CD4-positive, alpha-beta T cell (primary cell): ENCODE results near the gene NR3C2. TPM values are rescaled to one million over a fixed set of nuclear protein-coding genes. Genes with fewer than 3 reads are reported as not detected.

Experiments
- ATAC-seq: fragments of 200-7000 bp; cut with Tn5 transposase; one replicate; pipeline ENCODE4 v1.10.0; 2022; ENCODE audit warnings: mild to moderate bottlenecking; ENCODE audit not compliant: poor library complexity
- CTCF ChIA-PET: fragments of 350-600 bp; sonication (Branson Sonifier 250); formaldehyde crosslinking; loops from one replicate; lab custom pipeline; 2021; ENCODE audit warnings: antibody characterized with exemption, inconsistent platforms; lab: Charles Lee
- POLR2A ChIA-PET: fragments of 350-600 bp; sonication (Branson Sonifier 250); formaldehyde crosslinking; loops from one replicate; lab custom pipeline; 2021; ENCODE audit warnings: antibody characterized with exemption, inconsistent platforms; lab: Charles Lee
- DNase-seq, 14 experiments: peaks; one replicate each; pipeline ENCODE4 v3.0.0-alpha.2; 2013 to 2020; ENCODE audit warnings: mixed read lengths in 2 of 14
- H3K27ac ChIP-seq, 2 donors: one replicate each; pipeline versions ENCODE4 v1.5.1 to v1.7.0; 2013; ENCODE audit warnings: low read length in 2 of 2, low read depth in 1 of 2, mild to moderate bottlenecking in 1 of 2
- H3K27me3 ChIP-seq, 2 experiments: 1 replicate in 1 of 2; 2 replicates in 1 of 2; pipeline versions ENCODE4 v1.6.1 to v1.7.0; 2013; ENCODE audit warnings: low read length in 2 of 2, control low read depth in 1 of 2, mild to moderate bottlenecking in 1 of 2, moderate library complexity in 1 of 2; ENCODE audit not compliant: insufficient read depth in 2 of 2, control insufficient read depth in 1 of 2
- H3K36me3 ChIP-seq: one replicate; pipeline ENCODE4 v1.6.1; 2013; ENCODE audit warnings: low read length, control low read depth; ENCODE audit not compliant: insufficient read depth
- H3K4me1 ChIP-seq: one replicate; pipeline ENCODE4 v1.6.1; 2013; ENCODE audit warnings: low read length, control low read depth; ENCODE audit not compliant: insufficient read depth
- H3K4me3 ChIP-seq: one replicate; pipeline ENCODE4 v1.5.1; 2013; ENCODE audit warnings: mild to moderate bottlenecking, low read length, moderate library complexity
- H3K9me3 ChIP-seq, 2 experiments: 1 replicate in 1 of 2; 2 replicates in 1 of 2; pipeline versions ENCODE4 v1.6.1 to v1.7.0; 2013; ENCODE audit warnings: low read length in 2 of 2, mild to moderate bottlenecking in 2 of 2, control low read depth in 1 of 2, moderate library complexity in 1 of 2; ENCODE audit not compliant: control insufficient read depth in 1 of 2, insufficient read depth in 1 of 2
- H3K27ac Mint-ChIP-seq: one replicate; pipeline ENCODE4 v1.8.0; 2020; ENCODE audit warnings: mixed read lengths
- H3K27me3 Mint-ChIP-seq: one replicate; pipeline ENCODE4 v1.8.0; 2021; ENCODE audit warnings: mixed read lengths
- H3K36me3 Mint-ChIP-seq: one replicate; pipeline ENCODE4 v1.8.0; 2021; ENCODE audit warnings: low read depth, mixed read lengths
- H3K4me1 Mint-ChIP-seq: one replicate; pipeline ENCODE4 v1.8.0; 2021; ENCODE audit warnings: low read depth, mixed read lengths
- H3K4me3 Mint-ChIP-seq: one replicate; pipeline ENCODE4 v1.8.0; 2020; ENCODE audit warnings: mild to moderate bottlenecking, mixed read lengths
- H3K9me3 Mint-ChIP-seq: one replicate; pipeline ENCODE4 v1.8.0; 2020; ENCODE audit warnings: mixed read lengths
- intact Hi-C, 2 experiments: fragments of 100-400 bp; cut with DNase I in 1 of 2; cut with micrococcal nuclease in 1 of 2; formaldehyde crosslinking; loops; one replicate each; pipeline versions ENCODE4 v1.15.1 to v1.9.0; 2023 to 2025; cut with DNase I, micrococcal nuclease
- total RNA-seq, 174 experiments: library from RNA in 2 of 174; stranded (reverse) in 2 of 174; gene quantifications; one replicate each; pipeline ENCODE4 v1.2.3 and lab custom pipeline; 2021 to 2026
- TF ChIP-seq, protein P1 (sequence below): fragments of 200-600 bp; IDR thresholded peaks from one replicate; pipeline ENCODE4 v1.8.0; 2022; ENCODE audit warnings: antibody characterized with exemption, mild to moderate bottlenecking

Gene NR3C2
- total RNA-seq, 2 experiments from 2014 or later = 31.6 to 35.0 TPM

DNA sequence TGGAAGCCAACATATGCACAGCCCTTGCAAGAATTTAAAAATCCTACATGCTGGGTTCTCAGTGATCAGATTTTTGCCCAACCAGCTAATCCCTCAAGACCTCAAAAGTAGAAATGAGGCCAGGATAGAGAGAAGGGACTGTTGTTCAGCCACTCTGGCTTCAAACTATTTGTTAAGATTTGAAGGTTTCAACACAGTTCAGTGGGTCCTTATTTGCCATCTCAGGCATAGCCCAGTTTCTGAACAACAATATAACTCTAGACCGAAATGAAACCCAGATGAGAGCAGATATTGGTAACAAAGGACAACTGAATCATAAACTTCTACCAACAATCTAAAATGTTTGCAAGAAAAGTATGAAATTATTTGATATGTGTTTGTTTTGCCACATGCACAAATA is 237.3 kb downstream of the NR3C2 start:
- Mint-ChIP-seq H3K27me3 (no peaks in the 10 kb centered on the region), H3K36me3 (peaks cover 4% of the 10 kb centered on the region), H3K27ac (no peak overlapping the region), H3K4me1 (peaks cover 6% of the 10 kb centered on the region), H3K9me3 (no peaks in the 10 kb centered on the region), H3K4me3 (no peak overlapping the region)
- no peaks in the 10 kb centered on the region for H3K27me3 ChIP-seq
- no peaks in the 10 kb centered on the region for H3K36me3 ChIP-seq
- H3K27ac ChIP-seq = no peak overlapping the region
- DNase-seq = no peak
- no peak overlapping the region for H3K4me3 ChIP-seq
- ChIA-PET CTCF (no interaction called here), POLR2A (no interaction called here)
- intact Hi-C loops = no loop called here
- H3K9me3 ChIP-seq = no peaks in the 10 kb centered on the region
- TF ChIP-seq, protein P1, sequence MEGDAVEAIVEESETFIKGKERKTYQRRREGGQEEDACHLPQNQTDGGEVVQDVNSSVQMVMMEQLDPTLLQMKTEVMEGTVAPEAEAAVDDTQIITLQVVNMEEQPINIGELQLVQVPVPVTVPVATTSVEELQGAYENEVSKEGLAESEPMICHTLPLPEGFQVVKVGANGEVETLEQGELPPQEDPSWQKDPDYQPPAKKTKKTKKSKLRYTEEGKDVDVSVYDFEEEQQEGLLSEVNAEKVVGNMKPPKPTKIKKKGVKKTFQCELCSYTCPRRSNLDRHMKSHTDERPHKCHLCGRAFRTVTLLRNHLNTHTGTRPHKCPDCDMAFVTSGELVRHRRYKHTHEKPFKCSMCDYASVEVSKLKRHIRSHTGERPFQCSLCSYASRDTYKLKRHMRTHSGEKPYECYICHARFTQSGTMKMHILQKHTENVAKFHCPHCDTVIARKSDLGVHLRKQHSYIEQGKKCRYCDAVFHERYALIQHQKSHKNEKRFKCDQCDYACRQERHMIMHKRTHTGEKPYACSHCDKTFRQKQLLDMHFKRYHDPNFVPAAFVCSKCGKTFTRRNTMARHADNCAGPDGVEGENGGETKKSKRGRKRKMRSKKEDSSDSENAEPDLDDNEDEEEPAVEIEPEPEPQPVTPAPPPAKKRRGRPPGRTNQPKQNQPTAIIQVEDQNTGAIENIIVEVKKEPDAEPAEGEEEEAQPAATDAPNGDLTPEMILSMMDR = no peak
- no peak for ATAC-seq
- H3K4me1 ChIP-seq = no peaks in the 10 kb centered on the region

DNA sequence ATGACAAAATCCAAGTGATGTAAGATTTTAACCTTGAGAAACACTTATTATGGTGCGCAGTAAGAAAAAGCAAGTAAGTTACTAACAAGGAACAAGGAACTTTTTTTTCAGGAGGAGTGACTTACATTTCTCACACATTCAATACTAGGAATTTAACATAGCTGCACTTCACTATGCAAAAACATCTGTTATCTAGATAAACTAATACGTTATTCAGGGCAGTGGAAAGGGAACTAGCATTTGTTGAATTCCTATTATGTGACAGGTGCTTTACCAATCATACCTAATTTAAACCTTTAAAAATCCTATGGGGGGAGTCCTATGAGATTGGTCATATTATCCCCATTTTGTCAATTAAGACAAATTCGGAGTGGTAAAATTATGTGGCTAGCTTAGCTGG is 238.0 kb downstream of the NR3C2 start:
- no peaks in the 10 kb centered on the region for H3K27me3 ChIP-seq
- CTCF ChIA-PET = no interaction called here
- H3K4me1 Mint-ChIP-seq = peaks cover 11% of the 10 kb centered on the region
- H3K4me3 Mint-ChIP-seq = no peak overlapping the region
- no peaks in the 10 kb centered on the region for H3K36me3 ChIP-seq
- H3K4me3 ChIP-seq = no peak overlapping the region
- H3K9me3 Mint-ChIP-seq = no peaks in the 10 kb centered on the region
- TF ChIP-seq, protein P1 = no peak
- no peaks in the 10 kb centered on the region for H3K4me1 ChIP-seq
- no peaks in the 10 kb centered on the region for H3K27me3 Mint-ChIP-seq
- peaks cover 11% of the 10 kb centered on the region for H3K36me3 Mint-ChIP-seq
- ATAC-seq (no peak), DNase-seq (no peak)
- intact Hi-C loops = no loop called here
- no peak overlapping the region for H3K27ac ChIP-seq
- H3K27ac Mint-ChIP-seq = no peak overlapping the region
- no peaks in the 10 kb centered on the region for H3K9me3 ChIP-seq
- POLR2A ChIA-PET = no interaction called here

DNA sequence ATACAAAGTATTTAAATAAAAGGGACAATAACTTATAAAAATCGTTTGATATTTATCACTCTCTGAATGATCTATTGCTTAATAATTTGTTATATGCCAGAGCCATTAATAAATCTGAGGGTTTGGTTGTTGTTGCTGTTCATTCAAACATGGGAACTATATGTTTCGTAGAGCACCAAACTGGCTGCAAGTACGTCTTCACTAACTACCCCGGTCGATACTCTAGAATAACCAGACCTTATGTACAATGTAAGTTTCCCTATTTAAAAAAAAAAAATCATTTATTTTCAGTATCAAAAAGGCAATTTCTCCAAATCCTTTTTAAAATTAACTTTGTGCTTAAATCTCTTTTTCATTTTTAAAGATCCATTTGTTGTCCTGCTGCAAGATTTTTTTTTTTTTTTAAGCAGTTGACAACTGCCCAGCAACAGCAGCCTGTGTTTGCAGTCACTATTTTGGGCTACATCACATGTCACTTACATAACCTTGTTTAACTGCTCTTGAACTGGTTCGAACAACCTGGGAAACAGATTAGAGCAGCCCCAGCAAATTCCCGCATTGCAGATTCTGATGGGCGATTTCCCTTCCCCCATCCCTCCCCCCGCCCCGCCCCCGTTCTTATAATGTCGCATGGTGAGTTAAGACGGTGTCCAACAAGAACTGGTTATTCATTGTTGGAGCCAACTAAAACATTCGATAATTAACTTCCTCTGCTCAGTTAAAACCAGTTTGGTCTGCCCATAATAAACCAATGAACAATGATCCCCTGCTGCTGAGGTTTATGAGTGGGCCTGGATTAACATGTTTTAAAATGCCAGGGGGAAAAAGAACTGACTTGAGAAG is 238.9 kb downstream of the NR3C2 start:
- H3K27me3 Mint-ChIP-seq = no peaks in the 10 kb centered on the region

More for the DNA sequence above, 238.9 kb downstream of the NR3C2 start:
- H3K4me3 ChIP-seq = no peak overlapping the region
- Mint-ChIP-seq H3K27ac (no peak overlapping the region), H3K36me3 (peaks cover 12% of the 10 kb centered on the region), H3K4me1 (peaks cover 11% of the 10 kb centered on the region), H3K9me3 (no peaks in the 10 kb centered on the region), H3K4me3 (no peak overlapping the region)
- DNase-seq = no peak
- intact Hi-C loops = no loop called here
- H3K4me1 ChIP-seq = no peaks in the 10 kb centered on the region
- no peaks in the 10 kb centered on the region for H3K9me3 ChIP-seq
- no peaks in the 10 kb centered on the region for H3K27me3 ChIP-seq
- H3K27ac ChIP-seq = no peak overlapping the region
- TF ChIP-seq, protein P1 = no peak
- H3K36me3 ChIP-seq = no peaks in the 10 kb centered on the region
- ChIA-PET CTCF (no interaction called here), POLR2A (no interaction called here)
- no peak for ATAC-seq
